Heart left ventricle (tissue), 16 donors: ENCODE data around the gene FAT2. TPM values are rescaled to one million over a fixed set of nuclear protein-coding genes. Genes with fewer than 3 reads are reported as not detected.

Source experiments
- ATAC-seq, 4 donors: fragments of 200-7000 bp; cut with Tn5 transposase; one replicate each; pipeline ENCODE4 v1.9.1; 2020 to 2022; ENCODE audit warnings: moderate library complexity in 4 of 4, mild to moderate bottlenecking in 3 of 4, moderate number of reproducible peaks in 1 of 4
- DNase-seq, 5 donors: peaks; one replicate each; pipeline ENCODE4 v3.0.0-alpha.2; 2020
- H3K27ac ChIP-seq, 12 donors: fragments of 200-600 bp; sonication (generic) in 4 of 12; one replicate each; pipeline versions ENCODE4 v1.5.0 to v1.8.0; 2016 to 2022; ENCODE audit warnings: mild to moderate bottlenecking in 2 of 12
- H3K27me3 ChIP-seq, 9 donors: fragments of 200-600 bp; sonication (generic) in 2 of 9; one replicate each; pipeline versions ENCODE4 v1.5.1 to v1.8.0; 2016 to 2022; ENCODE audit warnings: mild to moderate bottlenecking in 3 of 9
- H3K36me3 ChIP-seq, 9 donors: fragments of 200-600 bp; sonication (generic) in 2 of 9; one replicate each; pipeline versions ENCODE4 v1.5.0 to v1.8.0; 2018 to 2022; ENCODE audit warnings: mild to moderate bottlenecking in 2 of 9
- H3K4me1 ChIP-seq, 12 donors: fragments of 200-600 bp; sonication (generic) in 4 of 12; one replicate each; pipeline versions ENCODE4 v1.5.0 to v1.8.0; 2016 to 2022; ENCODE audit warnings: mild to moderate bottlenecking in 3 of 12
- H3K4me3 ChIP-seq, 12 donors: fragments of 200-600 bp; sonication (generic) in 4 of 12; one replicate each; pipeline versions ENCODE4 v1.5.0 to v1.8.0; 2017 to 2022; ENCODE audit warnings: mild to moderate bottlenecking in 9 of 12, moderate library complexity in 4 of 12
- H3K9me3 ChIP-seq, 12 donors: fragments of 200-600 bp; sonication (generic) in 4 of 12; one replicate each; pipeline versions ENCODE4 v1.5.0 to v1.8.0; 2016 to 2022; ENCODE audit warnings: mild to moderate bottlenecking in 1 of 12
- POLR2A ChIP-seq, 2 donors: fragments of 450-650 bp; IDR thresholded peaks; one replicate each; pipeline ENCODE4 v1.6.1; 2017; ENCODE audit warnings: antibody characterized with exemption in 2 of 2, mild to moderate bottlenecking in 2 of 2, moderate library complexity in 2 of 2
- WGBS, 4 donors: extraction: QIAGEN DNeasy Blood & Tissue Kit in 2 of 4; methylation state at CpG; one replicate each; pipeline versions ENCODE4 v1.1.5 to v1.1.7; 2013 to 2018; 5-methylcytosine and 5-hydroxymethylcytosine counted together
- intact Hi-C, 10 donors: fragments of 100-400 bp; cut with DNase I; formaldehyde crosslinking; loops; one replicate each; pipeline versions ENCODE4 v1.11.1 to v1.14.2; 2022
- polyA plus RNA-seq, 2 donors: library from polyadenylated mRNA; stranded (reverse); fragments of 200-250 nt; gene quantifications; one replicate each; pipeline ENCODE4 v1.2.3, GENCODE V29; 2013
- total RNA-seq, 9 donors: library from RNA; depleted of rRNA in 2 of 9; stranded (reverse); fragments of >200 nt in 2 of 9; fragmentation: NEBNext Ultra II Directional in 3 of 9; extraction: Animal tissue kit (Norgen Biotek cat#: 25700) in 3 of 9; gene quantifications; one replicate each; pipeline versions ENCODE4 v1.1.0 to v1.2.4, GENCODE V29; 2016 to 2023
- TF ChIP-seq, protein P1 (sequence below), 12 donors: fragments of 200-600 bp; sonication (generic) in 4 of 12; IDR thresholded peaks; one replicate each; pipeline versions ENCODE4 v1.5.0 to v1.8.0; 2018 to 2022; ENCODE audit warnings: antibody characterized with exemption in 12 of 12, mild to moderate bottlenecking in 5 of 12
- donor health status: ischemic (EF 13 %, LVEDD 7.1; RV severe dilation, severe dysfunction).
- donor health status: healthy with polysubstance abuse.
- donor health status: DM: no; HTN: yes; CAD: no.
- donor health status: DM: no; HTN: no; CAD: no.
- donor health status: ischemic (EF 25% LVEDD 6.9; RV normal size, moderate dysfunction).
- donor health status: ischemic (EF 25% LVEDD 5.7; RV mildly dilated, moderate dysfunction).
- donor health status: healthy.
- donor health status: DM: yes; HTN: yes; CAD: no.
- donor health status: ischemic (EF 35%, LVEDD 5.7; RV mildly dilated, moderate dysfunction).
- donor health status: nonischemic (EF 11% LVEDD 7.7; RV severe dilation, severe dysfunction).
- donor health status: DM: yes; HTN: yes; CAD: no.
- donor health status: PGD.
- donor health status: ischemic (EF 29% LVEDD 5.4; RV normal size, mild dysfunction).
- donor health status: nonischemic (EF 23%, LVEDD 6.1; RV moderate dilation, normal function).

The FAT2 gene
- total and polyA plus RNA-seq, 11 donors: 0.01 to 0.18 (median 0.04) TPM; not detected in 3

DNA sequence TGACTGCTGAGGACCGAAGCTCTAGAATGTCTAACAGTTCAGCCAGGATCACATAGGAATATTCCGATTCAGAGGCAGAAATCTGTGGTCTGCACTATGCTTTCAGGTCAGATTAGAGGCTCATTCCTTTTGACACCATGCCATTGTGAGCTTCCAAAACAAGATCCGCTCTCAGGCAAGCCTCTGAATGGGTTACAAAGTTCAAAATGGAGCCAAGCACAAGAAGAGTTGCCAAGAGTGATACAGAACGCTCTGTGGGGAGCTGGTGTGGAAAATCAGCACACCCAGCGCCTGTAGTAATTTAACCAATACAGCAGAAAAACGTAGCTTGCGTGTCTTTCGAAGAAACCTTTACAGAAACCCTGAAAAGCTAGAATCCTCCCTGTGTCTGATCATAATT lies 33.3 kb upstream of the FAT2 start:
- Histone ChIP-seq H3K4me1 (peaks cover 0 to 28% (median 11%) of the 10 kb centered on the region in 12 donors), H3K36me3 (no peaks in the 10 kb centered on the region), H3K4me3 (peak overlapping the region in 2 of 12 donors; percentile 6 to 13), H3K9me3 (no peaks in the 10 kb centered on the region), H3K27me3 (peaks cover 0 to 11% (median 0%) of the 10 kb centered on the region in 9 donors), H3K27ac (peak overlapping the region in 4 of 12 donors; percentile 0 to 52 (median 29))
- no peak for TF ChIP-seq POLR2A (IDR thresholded peaks at IDR 0.05)
- TF ChIP-seq, protein P1, sequence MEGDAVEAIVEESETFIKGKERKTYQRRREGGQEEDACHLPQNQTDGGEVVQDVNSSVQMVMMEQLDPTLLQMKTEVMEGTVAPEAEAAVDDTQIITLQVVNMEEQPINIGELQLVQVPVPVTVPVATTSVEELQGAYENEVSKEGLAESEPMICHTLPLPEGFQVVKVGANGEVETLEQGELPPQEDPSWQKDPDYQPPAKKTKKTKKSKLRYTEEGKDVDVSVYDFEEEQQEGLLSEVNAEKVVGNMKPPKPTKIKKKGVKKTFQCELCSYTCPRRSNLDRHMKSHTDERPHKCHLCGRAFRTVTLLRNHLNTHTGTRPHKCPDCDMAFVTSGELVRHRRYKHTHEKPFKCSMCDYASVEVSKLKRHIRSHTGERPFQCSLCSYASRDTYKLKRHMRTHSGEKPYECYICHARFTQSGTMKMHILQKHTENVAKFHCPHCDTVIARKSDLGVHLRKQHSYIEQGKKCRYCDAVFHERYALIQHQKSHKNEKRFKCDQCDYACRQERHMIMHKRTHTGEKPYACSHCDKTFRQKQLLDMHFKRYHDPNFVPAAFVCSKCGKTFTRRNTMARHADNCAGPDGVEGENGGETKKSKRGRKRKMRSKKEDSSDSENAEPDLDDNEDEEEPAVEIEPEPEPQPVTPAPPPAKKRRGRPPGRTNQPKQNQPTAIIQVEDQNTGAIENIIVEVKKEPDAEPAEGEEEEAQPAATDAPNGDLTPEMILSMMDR (IDR thresholded peaks at IDR 0.05): no peak
- peak; percentile 34 to 73 (median 66) for ATAC-seq
- intact Hi-C loops: no loop called here
- peak in 1 of 5 donors; percentile 30 for DNase-seq
- WGBS, 4 donors: 37 to 49% (median 38%) methylated on average over 8 of the region's 8 CpGs

DNA sequence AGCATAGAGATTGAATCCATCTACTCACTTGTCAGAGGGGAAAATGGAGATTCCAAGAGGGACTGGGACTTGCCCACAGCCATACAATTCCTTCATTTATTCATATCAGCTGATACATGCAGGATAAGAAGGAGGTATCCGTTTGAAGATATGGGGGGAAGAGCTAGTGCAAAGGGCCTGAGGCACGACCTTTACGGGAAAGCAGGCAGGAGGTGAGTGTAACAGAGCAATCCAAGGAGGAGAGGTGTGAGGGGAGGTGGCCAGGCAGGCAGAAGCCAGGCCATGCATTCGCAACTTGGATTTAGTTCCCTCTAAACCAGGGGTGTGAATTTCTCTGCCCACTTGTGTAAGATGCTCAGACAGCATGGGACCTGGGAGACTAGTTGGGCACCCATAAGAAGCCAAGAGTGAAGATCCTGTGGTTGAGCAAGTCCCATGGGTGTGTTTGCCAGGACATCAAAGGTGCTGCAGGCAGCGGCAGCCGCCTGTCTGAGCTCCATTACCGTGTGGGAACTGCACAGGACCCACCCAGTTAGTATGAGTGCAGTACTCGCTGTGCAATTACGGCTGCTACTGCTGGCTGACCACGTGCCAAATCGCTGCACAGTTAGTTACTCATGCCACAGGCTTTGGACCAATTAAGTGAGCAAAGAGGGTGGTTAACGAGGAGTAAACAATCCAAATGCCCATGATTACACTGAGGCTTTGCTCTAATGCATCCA lies 31.4 kb upstream of the FAT2 start:
- ATAC-seq (peak in 2 of 4 donors; percentile 34 to 35), DNase-seq (no peak)
- 50 to 72% (median 63%) methylated on average over 12 of the region's 12 CpGs for WGBS, 4 donors

DNA sequence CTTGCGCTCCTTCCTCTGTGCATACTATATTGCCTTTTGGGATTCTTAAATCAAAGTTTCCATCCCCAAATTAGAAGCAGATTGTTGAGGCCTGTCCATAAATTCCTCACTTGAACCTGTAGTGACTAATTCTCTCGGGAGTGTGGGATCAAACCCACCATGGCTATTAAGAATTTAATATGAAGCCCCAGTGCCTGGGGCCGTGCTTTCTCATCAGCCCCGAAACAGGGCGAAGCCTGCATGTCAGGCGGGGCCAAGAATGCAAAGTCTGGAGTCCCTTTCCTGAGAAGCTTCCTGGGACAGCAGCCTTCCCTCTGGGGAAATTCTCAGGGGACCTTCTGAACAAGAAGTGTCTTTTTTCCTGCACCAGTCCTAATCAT lies 29.3 kb upstream of the FAT2 start:
- Histone ChIP-seq H3K4me3 (no peak overlapping the region), H3K27ac (no peak overlapping the region), H3K27me3 (peaks cover 0 to 14% (median 0%) of the 10 kb centered on the region in 9 donors), H3K36me3 (no peaks in the 10 kb centered on the region), H3K4me1 (peaks cover 0 to 15% (median 2%) of the 10 kb centered on the region in 12 donors), H3K9me3 (no peaks in the 10 kb centered on the region)
- intact Hi-C loops: no loop called here
- DNase-seq (no peak), ATAC-seq (no peak)
- 73 to 85% (median 75%) methylated on average over 6 of the region's 6 CpGs for WGBS, 4 donors
- TF ChIP-seq, protein P1 (IDR thresholded peaks at IDR 0.05): no peak
- TF ChIP-seq POLR2A (IDR thresholded peaks at IDR 0.05): no peak

More for the DNA sequence above, 31.4 kb upstream of the FAT2 start:
- TF ChIP-seq, protein P1 (IDR thresholded peaks at IDR 0.05): no peak
- no peak for TF ChIP-seq POLR2A (IDR thresholded peaks at IDR 0.05)
- no peaks in the 10 kb centered on the region for H3K36me3 ChIP-seq
- intact Hi-C loops: no loop called here
- H3K4me3 ChIP-seq: no peak overlapping the region
- no peak overlapping the region for H3K27ac ChIP-seq
- peaks cover 0 to 15% (median 2%) of the 10 kb centered on the region in 12 donors for H3K4me1 ChIP-seq
- H3K27me3 ChIP-seq: peaks cover 0 to 11% (median 0%) of the 10 kb centered on the region in 9 donors
- H3K9me3 ChIP-seq: no peaks in the 10 kb centered on the region

GRCh38 chr5:151619812-151620460 lies 28.8 kb upstream of the FAT2 start:
- DNase-seq (no peak), ATAC-seq (no peak)
- Histone ChIP-seq H3K27me3 (peaks cover 0 to 19% (median 0%) of the 10 kb centered on the region in 9 donors), H3K4me3 (no peak overlapping the region), H3K27ac (no peak overlapping the region), H3K4me1 (peaks cover 0 to 14% (median 2%) of the 10 kb centered on the region in 12 donors), H3K36me3 (no peaks in the 10 kb centered on the region), H3K9me3 (no peaks in the 10 kb centered on the region)
- intact Hi-C loops: no loop called here
- WGBS, 4 donors: 63 to 84% (median 68%) methylated on average over 6 of the region's 6 CpGs
- TF ChIP-seq, protein P1 (IDR thresholded peaks at IDR 0.05): no peak
- TF ChIP-seq POLR2A (IDR thresholded peaks at IDR 0.05): no peak
